HG03196 (cell line): ENCODE results near the gene MAML3.

Experiments used
- ATAC-seq: cut with Tn5 transposase; IDR thresholded peaks from one replicate; pipeline ENCODE4 v1.9.1; 2021; ENCODE audit not compliant: unreplicated experiment

Gene MAML3

DNA sequence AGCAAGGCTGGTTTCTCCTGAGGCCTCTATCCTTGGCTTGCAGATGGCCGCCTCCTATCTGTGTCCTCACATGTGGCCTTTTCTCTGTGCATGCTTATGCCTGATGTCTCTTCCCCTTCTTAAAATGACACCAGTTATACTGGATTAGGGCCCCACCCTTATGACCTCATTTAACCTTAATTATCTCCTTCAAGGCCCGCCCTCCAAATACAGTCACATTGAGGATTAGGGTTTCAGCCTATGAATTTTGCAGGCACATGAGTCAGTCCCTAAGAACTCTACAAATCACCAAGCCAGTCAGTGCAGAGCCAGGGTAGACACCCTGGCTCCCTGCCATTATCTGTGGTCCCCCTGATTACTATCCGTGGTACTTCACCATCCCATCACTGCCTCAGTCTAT, 51.6 kb downstream of the MAML3 start:
- ATAC-seq, result no peak

- ATAC-seq, result no peak
Measured at GRCh38 chr4:140100771-140101170, 53.2 kb downstream of the MAML3 start.

GRCh38 chr4:140099983-140100382, 54.0 kb downstream of the MAML3 start:
- no peak for ATAC-seq

DNA sequence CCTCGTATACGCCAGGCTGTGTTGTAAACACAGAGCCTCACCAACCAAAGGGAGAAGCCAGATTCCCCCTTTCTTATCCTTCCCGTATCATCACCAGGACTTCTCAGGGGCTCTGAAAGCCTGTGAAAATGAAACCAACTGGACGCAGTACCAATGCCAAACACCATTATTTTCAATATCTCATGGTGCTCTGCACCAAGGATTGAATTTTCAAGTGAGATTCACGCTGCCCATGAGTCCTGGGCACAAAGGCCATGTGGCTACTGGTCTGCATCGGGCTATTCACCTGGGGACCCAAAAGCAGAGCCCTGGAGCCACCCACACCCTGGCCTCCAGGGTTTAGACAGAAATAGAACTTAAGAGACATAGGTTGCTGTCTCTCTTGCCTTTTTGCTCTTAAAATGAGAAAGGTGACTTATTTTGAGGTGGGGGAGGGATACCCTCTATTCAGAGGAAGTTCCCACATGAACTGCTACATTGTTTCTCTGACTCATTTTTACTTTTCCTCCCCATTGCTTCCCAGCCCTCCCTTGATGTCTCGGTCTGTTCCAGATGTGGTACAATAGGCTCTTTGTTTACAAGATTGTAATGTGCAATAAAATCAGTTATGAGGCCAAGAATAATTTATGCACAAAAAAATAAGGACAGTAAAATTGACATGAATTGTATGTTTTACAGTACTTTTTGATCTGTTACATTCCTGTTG, 55.4 kb downstream of the MAML3 start:
- ATAC-seq, result no peak

DNA sequence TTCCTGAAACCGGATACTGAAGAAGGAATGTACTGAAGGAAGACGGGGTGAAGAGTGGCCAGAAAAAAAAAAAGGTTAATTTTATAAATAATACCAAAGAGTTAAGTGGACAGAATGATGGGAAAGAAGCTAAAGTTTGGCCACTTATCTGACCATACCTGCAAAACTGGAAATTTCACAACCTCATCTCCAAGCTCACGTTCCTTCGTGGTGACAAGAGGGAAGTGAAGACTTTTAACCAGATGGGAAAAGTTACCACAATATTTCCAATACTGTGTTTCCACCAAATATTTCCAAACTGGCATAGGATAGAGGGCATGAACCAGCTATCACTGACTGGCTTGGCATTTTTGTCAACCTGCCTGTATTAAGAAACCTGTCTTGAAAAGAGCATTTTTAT, 56.4 kb downstream of the MAML3 start:
- ATAC-seq, result no peak

- no peak for ATAC-seq
Measured at GRCh38 chr4:140096921-140097320, 57.1 kb downstream of the MAML3 start.

DNA sequence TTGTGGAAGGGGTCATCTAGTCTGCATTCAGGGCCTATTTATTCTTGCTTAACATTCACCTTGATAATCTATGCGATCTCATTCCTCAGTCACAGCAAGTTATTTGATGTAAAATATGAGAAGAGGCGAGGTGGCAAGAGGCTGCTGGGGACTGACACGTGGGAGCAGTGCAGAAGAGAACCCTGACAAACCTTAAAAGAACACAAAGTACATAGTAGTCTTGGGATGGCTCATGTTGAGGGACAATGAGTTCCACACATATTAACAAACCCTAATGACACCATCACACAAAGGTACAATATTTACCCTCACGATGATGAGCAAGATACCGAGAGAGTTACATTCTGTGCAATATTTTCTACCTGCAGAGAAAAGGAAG, 57.5 kb downstream of the MAML3 start:
- ATAC-seq, result no peak

GRCh38 chr4:140095694-140096482, 58.1 kb downstream of the MAML3 start:
- ATAC-seq, result no peak

DNA sequence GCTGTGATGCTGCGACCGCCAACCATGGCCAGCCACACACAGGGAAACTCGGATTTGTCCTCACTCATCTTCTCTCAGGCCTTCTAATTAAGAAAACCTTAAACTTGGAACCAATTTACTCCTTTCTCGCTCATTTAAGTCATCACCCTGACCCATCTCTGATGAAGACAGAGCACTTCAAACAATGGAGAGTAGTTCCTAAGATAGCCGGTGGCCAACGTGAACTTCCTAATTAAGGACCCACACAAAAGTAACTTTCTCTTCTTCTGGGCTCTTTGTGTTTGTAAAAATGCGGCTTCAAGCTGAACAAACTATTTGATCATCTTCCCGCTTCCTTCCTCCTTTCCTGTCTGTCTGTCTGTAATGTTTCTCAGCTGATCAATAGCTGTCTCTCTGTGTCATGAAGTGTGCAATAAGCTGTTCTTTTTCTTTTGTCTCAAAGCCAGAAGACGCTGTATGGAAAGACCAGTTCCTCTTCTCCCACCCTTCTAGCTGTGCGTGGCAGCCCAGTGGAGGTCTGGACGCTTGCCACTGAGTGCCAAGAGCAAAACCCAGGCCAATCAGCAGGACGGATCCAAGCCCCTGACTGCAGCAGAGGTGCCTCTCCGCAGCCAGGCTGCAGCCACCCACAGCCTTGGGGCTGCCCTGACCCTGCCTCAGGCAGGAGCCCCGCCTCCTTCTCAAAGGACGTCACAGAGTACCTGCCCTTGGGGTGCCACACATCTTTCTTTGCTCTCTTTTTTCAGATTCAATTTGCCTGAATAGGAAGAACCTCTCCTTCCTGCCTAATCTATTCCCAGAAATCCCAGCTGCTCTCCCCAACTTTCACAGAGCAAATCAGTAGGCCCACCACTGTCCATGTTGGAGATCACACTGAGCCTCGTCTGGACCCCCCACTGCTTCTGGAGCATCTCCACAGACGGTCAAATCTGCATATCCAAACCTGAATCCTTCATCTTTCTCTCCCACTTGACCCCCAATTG, 59.3 kb downstream of the MAML3 start:
- no peak for ATAC-seq

- ATAC-seq, result no peak
Measured at GRCh38 chr4:140092094-140092851, 61.7 kb downstream of the MAML3 start.

DNA sequence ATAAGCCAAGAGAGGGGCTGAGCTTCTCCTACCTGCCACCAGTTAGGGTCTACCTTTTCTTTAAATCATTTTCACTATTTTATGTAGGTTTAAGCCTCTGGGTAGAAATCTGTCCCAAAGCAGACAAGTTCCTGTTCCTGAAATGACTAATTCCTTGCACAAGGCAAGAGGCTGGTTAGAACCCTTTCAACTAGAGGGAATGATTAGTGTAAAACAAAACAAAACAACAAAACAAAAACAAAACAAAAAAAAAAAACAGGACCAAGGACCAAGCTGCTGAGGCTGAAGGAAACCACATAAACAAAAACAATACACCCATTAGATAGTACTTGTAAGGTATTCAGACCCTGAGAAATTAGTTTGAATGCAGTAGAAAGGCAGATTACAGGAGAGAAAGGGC, 62.7 kb downstream of the MAML3 start:
- ATAC-seq, result no peak

- no peak for ATAC-seq
Measured at GRCh38 chr4:140090215-140090731, 63.7 kb downstream of the MAML3 start.

DNA sequence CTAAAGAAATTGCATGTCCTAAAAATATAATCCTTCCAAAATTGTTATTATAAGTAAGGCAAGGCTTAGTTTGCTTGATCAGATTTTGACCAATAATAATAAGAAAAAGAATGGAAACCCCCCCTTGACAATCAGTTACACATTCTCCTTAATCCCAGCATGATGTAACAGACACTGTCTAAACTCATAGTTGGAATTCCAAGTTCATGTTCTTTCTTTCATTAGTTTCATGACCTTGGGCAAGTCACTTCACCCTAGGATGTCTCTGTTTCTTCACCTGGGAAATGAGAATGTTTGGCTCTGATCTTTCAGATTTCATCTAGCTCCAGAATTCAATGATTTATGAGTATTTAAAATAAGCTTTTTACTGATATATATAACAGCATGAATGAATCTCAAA, 64.8 kb downstream of the MAML3 start:
- no peak for ATAC-seq

DNA sequence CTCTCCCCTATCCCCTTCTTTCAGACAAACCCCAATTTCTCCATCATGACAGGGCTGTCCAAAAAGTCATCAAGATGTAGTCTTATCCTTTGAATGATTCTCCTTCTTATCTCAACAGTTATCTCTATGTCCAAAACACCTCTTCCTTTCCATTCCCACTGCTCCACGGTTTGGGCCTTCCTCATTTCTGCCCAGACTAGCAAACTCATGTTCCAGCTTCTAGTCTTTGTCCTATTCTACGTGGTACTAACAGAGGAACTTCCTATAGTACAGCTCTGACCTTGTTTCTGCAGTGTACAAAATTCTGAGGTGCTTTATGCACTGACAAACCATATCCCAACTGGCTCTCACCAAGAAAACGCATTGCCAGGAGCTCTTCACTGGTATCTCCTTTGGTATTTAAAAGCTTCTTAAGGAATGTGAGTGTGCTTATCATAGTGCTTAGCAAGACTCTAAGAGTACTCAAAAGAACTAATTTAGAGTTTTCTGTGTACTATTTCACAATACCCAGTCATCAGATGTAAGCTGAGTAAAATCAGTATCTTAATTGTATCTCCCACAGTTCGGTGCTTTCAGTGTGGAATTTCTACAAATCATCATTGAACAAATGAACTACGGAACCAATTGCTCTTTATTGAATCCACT, 65.5 kb downstream of the MAML3 start:
- ATAC-seq, result no peak

GRCh38 chr4:140085881-140086280, 68.1 kb downstream of the MAML3 start:
- ATAC-seq, result no peak

GRCh38 chr4:140085062-140085622, 68.8 kb downstream of the MAML3 start:
- no peak for ATAC-seq

GRCh38 chr4:140084385-140084784, 69.6 kb downstream of the MAML3 start:
- ATAC-seq, result no peak

- ATAC-seq, result no peak
Measured at GRCh38 chr4:140082391-140082755, 71.6 kb downstream of the MAML3 start.

DNA sequence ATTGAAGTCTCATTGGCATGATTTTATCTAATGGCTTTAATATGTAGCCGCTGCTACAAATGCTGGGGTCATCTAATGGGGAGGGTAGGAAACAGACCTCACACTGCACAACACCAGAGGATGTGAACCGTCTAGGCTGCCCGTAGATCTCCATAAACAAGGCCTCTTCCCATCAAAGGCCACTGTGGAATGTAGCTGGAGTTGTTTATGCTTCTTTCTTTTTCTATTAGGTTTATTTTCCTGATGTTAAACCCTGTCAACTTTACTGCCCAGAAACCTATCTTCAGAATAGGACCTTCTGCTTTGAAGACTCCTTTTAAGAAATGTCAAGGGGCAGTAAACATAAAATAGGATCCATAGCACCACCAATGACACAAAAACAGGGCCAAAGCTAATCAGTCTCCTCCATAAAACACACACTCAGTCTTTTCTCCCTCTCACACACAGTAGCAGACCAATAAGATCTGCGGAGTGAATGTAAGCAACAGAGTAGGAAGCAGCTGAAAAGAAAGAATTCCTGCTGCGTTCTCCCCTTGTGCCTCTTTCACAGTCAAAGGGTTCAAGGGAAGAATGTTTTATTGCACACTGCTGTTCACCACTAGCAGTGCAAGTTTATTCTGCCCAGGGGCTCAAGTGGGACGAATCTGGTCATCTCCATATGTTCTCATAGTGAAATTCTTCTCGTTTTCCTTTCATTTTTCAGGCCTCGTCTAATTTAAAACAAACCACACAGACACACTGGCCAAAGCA, 72.2 kb downstream of the MAML3 start:
- ATAC-seq, result no peak
